GM23248 (cell line): ENCODE data around the gene ATXN7L3. TPM values are rescaled to one million over a fixed set of nuclear protein-coding genes. Genes with fewer than 3 reads are reported as not detected.

Experiments used
- DNase-seq: peaks from one replicate; pipeline ENCODE4 v3.0.0-alpha.2; 2015
- H2AFZ ChIP-seq: fragments of 200-600 bp; sonication (generic); 2 replicates; pipeline ENCODE4 v1.6.1; 2016; ENCODE audit warnings: antibody characterized with exemption
- H3F3A ChIP-seq: fragments of 200-600 bp; sonication (generic); 2 replicates; pipeline ENCODE4 v1.6.1; 2016; ENCODE audit warnings: mild to moderate bottlenecking, antibody characterized with exemption, mixed run types; ENCODE audit not compliant: insufficient read depth
- H3K27ac ChIP-seq: fragments of 200-600 bp; sonication (generic); 2 replicates; pipeline ENCODE4 v1.5.1; 2016; ENCODE audit warnings: mild to moderate bottlenecking
- H3K27me3 ChIP-seq: fragments of 200-600 bp; sonication (generic); replicated peaks from 2 replicates; pipeline ENCODE4 v1.6.1; 2016; ENCODE audit warnings: mild to moderate bottlenecking; ENCODE audit not compliant: insufficient read depth
- H3K36me3 ChIP-seq: fragments of 200-600 bp; sonication (generic); 2 replicates; pipeline ENCODE4 v1.6.1; 2016; ENCODE audit warnings: low read depth, mild to moderate bottlenecking
- H3K4me1 ChIP-seq: fragments of 200-600 bp; sonication (generic); 2 replicates; pipeline ENCODE4 v1.6.1; 2016; ENCODE audit warnings: mild to moderate bottlenecking; ENCODE audit not compliant: insufficient read depth
- H3K4me2 ChIP-seq: fragments of 200-600 bp; sonication (generic); one replicate; pipeline ENCODE4 v1.6.1; 2016; ENCODE audit warnings: mild to moderate bottlenecking; ENCODE audit not compliant: unreplicated experiment
- H3K4me3 ChIP-seq: fragments of 200-600 bp; sonication (generic); 2 replicates; pipeline ENCODE4 v1.5.1; 2016; ENCODE audit warnings: mild to moderate bottlenecking
- H3K79me2 ChIP-seq: fragments of 200-600 bp; sonication (generic); 2 replicates; pipeline ENCODE4 v1.6.1; 2016; ENCODE audit warnings: mild to moderate bottlenecking; ENCODE audit not compliant: insufficient read depth
- H3K9ac ChIP-seq: fragments of 200-600 bp; sonication (generic); 2 replicates; pipeline ENCODE4 v1.6.1; 2016; ENCODE audit warnings: mild to moderate bottlenecking
- H3K9me2 ChIP-seq: fragments of 200-600 bp; sonication (generic); 2 replicates; pipeline ENCODE4 v1.6.1; 2016; ENCODE audit warnings: mixed run types, mild to moderate bottlenecking, moderate library complexity; ENCODE audit not compliant: insufficient read depth
- H3K9me3 ChIP-seq: fragments of 200-600 bp; sonication (generic); one replicate; pipeline ENCODE4 v1.6.1; 2017; ENCODE audit warnings: low read depth
- H4K20me1 ChIP-seq: fragments of 200-600 bp; sonication (generic); 2 replicates; pipeline ENCODE4 v1.6.0; 2016; ENCODE audit not compliant: insufficient read depth
- EZH2 ChIP-seq: fragments of 200-600 bp; sonication (generic); IDR thresholded peaks from 2 replicates; pipeline ENCODE4 v1.6.1; 2018; ENCODE audit warnings: antibody characterized with exemption, mild to moderate bottlenecking; ENCODE audit not compliant: insufficient read depth, poor library complexity, severe bottlenecking
- EZH2phosphoT487 ChIP-seq: fragments of 200-600 bp; sonication (generic); IDR thresholded peaks from 2 replicates; pipeline ENCODE4 v1.6.1; 2018; ENCODE audit warnings: antibody characterized with exemption, moderate library complexity, mild to moderate bottlenecking, low read depth; ENCODE audit not compliant: insufficient read depth
- WGBS, 2 experiments: methylation state at CpG; one replicate each; pipeline ENCODE4 v1.1.6; 2015 to 2017; ENCODE audit warnings: low lambda C conversion rate in 2 of 2, low coverage in 1 of 2; ENCODE audit errors: missing lambda C conversion rate in 2 of 2; 5-methylcytosine and 5-hydroxymethylcytosine counted together
- in situ Hi-C: fragments of 300-500 bp; cut with MboI; formaldehyde crosslinking; loops from 2 replicates; pipeline ENCODE4 v1.15.0; 2020
- polyA plus RNA-seq: library from polyadenylated mRNA; unstranded; fragments of >200 nt; fragmentation: Nextera tagmentation; extraction: Ambion mirVana; gene quantifications from 2 replicates; pipeline ENCODE4 v1.2.1, GENCODE V29; 2016
- total RNA-seq: library from RNA; depleted of rRNA; stranded (reverse); fragments of >200 nt; shearing (Covaris generic); gene quantifications from 2 replicates; pipeline ENCODE4 v1.2.3, GENCODE V29; 2014

Gene ATXN7L3
- total and polyA plus RNA-seq, 2 experiments from 2014 or later, result 9.8 to 60.4 TPM

DNA sequence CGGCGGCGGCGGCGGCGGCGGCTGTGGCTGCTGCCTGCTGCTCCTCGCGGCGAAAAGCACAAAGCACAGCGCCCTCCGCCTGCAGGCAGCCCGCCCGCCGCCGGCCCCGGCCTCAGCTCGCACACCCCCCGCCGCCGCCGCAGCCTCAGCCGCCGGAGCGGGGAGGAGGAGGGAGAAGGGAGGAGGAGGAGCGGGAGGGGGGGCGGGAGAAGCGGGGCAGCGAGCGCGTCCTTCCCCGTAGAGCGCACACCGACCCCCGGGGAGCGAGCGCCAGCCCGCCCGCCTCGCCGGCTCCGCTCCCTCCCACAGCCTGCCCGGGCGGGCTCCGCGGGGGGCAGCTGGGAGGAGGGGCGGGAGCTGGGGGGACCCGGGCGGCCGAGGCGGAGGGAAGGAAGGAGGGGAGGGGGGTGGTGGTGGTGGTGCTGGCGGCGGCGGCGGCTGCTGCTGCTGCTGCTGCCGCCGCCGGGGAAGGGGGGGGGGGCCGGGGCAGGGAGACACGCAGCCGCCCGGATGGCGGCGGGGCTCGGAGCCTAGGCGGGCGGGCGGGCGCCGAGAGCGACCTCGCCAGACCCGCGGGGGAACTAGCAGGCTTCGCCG lies 20.0 kb upstream of the ATXN7L3 start, which contains the start of gene UBTF:
TSS of gene UBTF (minus strand) at position 60 of the 597 bp plus-strand sequence. CDS start 1,446 bp downstream, outside the sequence.
- peak within 1 kb of the TSS; percentile 85 for H3K27ac ChIP-seq
- WGBS, 2 experiments, result 1% methylated on average over 58 of the region's 76 CpGs; no CpG with 5 or more reads in 1 of the 2 experiments

DNA sequence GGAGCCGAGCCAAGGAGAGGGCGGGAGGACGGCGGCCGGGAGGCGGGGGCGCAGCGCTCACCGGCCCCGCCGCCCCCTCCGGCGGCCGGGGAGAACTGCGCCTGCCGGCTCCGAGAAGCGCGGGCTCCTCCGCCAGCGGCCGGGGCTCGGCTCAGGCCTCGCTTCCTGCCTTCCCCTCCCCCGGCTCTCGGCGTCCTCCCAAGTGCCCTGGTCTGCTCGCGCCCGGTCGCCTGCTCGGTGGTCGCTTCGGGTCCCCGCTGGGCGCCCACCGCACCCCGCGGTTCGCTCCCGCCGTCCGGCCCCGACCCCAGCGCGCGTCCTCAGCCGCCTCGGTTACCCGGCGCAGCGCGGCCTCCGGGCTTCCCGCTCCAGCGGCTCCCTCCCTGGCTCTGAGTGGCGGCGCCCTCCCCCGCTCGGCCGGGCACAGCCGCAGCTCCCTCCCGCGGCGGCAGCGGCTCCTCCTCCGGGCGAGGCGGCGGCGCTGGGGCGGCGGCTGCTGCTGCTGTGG lies 19.5 kb upstream of the ATXN7L3 start:
- in situ Hi-C loops, result loop anchor here (25.0 kb wide), 2 partner anchors 318 to 418 kb away; no protein-coding TSS in a partner anchor
- peaks cover 42% of the 10 kb centered on the region for H3K79me2 ChIP-seq
- H3K4me3 ChIP-seq, result peak overlapping the region; percentile 85
- H3F3A ChIP-seq, result peaks cover 17% of the 10 kb centered on the region
- no peaks in the 10 kb centered on the region for H3K27me3 ChIP-seq
- peak overlapping the region; percentile 85 for H3K27ac ChIP-seq
- H3K36me3 ChIP-seq, result peaks cover 21% of the 10 kb centered on the region
- WGBS, 2 experiments, result 0 to 1% methylated on average over 9 to 56 of the region's 73 CpGs
- no peak for TF ChIP-seq EZH2phosphoT487
- no peak for TF ChIP-seq EZH2
- H4K20me1 ChIP-seq, result no peaks in the 10 kb centered on the region
- H3K9ac ChIP-seq, result peak overlapping the region; percentile 98
- peak; percentile 89 for DNase-seq
- no peaks in the 10 kb centered on the region for H3K9me3 ChIP-seq
- H3K9me2 ChIP-seq, result no peaks in the 10 kb centered on the region
- H2AFZ ChIP-seq, result no peak overlapping the region
- H3K4me1 ChIP-seq, result peaks cover 27% of the 10 kb centered on the region
- H3K4me2 ChIP-seq, result peak overlapping the region; percentile 43

More for the DNA sequence above, 20.0 kb upstream of the ATXN7L3 start, which contains the start of gene UBTF:
- peaks cover 18% of the 10 kb centered on the region for H3K36me3 ChIP-seq
- peaks cover 27% of the 10 kb centered on the region for H3K4me1 ChIP-seq
- in situ Hi-C loops, result loop anchor here (5.0 to 25.0 kb wide), 3 partner anchors 108 to 418 kb away; no protein-coding TSS in a partner anchor
- peak within 1 kb of the TSS; percentile 37; the same call in 1 of the 2 replicates for H2AFZ ChIP-seq
- H3K4me2 ChIP-seq, result peak within 1 kb of the TSS; percentile 85
- no peaks in the 10 kb centered on the region for H4K20me1 ChIP-seq
- H3K4me3 ChIP-seq, result peak within 1 kb of the TSS; percentile 85
- H3F3A ChIP-seq, result peaks cover 16% of the 10 kb centered on the region
- peaks cover 42% of the 10 kb centered on the region for H3K79me2 ChIP-seq
- peak within 1 kb of the TSS; percentile 98 for H3K9ac ChIP-seq
- no peaks in the 10 kb centered on the region for H3K9me3 ChIP-seq
- TF ChIP-seq EZH2phosphoT487 (no peak), EZH2 (no peak)
- no peaks in the 10 kb centered on the region for H3K27me3 ChIP-seq
- peak; percentile 77 for DNase-seq
- H3K9me2 ChIP-seq, result no peaks in the 10 kb centered on the region

DNA sequence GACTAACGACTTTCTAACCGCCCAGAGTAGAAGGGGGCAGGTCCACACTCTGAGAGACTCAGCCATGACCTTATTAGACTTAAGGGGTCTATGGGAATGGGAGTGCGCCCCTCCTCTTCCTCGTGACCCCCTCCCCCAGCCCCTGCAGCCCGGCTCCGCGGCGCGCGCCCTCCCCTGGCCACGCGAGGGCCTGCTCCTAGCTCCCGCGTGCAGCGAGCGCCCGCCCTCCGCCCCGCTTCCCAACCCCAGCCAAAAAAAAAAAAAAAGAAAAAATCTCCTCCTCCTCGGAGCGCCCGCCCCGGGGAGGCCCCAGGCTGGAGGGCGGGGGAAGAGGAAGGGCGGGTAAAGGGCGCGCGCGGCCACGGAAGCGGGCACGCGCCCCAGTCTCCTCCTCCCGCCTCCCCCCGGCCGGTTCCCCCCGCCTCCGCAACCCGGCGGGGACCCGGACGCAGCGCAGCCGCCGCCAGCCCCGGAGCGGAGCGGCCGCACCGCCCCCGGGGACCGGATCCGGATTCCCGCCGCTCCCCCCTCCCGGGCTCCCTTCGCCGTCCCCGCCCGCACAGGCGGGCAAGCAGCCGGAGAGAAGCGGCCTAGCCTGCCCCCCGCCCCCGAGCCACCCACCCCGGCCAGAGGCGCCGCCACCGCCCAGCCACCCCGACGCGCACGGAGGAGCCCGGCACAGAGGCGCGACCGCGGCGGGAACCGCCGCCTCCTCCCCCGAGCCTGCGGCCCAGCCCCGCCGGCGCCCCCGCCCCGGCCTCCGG lies 18.8 kb upstream of the ATXN7L3 start:
- H3K9me3 ChIP-seq, result no peaks in the 10 kb centered on the region
- DNase-seq, result peak; percentile 94
- no peak for TF ChIP-seq EZH2
- TF ChIP-seq EZH2phosphoT487, result no peak
- no peaks in the 10 kb centered on the region for H3K27me3 ChIP-seq
- peaks cover 42% of the 10 kb centered on the region for H3K79me2 ChIP-seq
- peak overlapping the region; percentile 98 for H3K9ac ChIP-seq
- in situ Hi-C loops, result loop anchor here (25.0 kb wide), 2 partner anchors 319 to 419 kb away; no protein-coding TSS in a partner anchor
- WGBS, 2 experiments, result 1 to 2% methylated on average over 6 to 49 of the region's 89 CpGs
- no peaks in the 10 kb centered on the region for H4K20me1 ChIP-seq
- no peaks in the 10 kb centered on the region for H3K9me2 ChIP-seq
- H3K27ac ChIP-seq, result peak overlapping the region; percentile 85
- peak overlapping the region; percentile 90 for H3K4me2 ChIP-seq
- peak overlapping the region; percentile 85 for H3K4me3 ChIP-seq
- peaks cover 22% of the 10 kb centered on the region for H3K4me1 ChIP-seq
- H3K36me3 ChIP-seq, result peaks cover 24% of the 10 kb centered on the region
- H2AFZ ChIP-seq, result no peak overlapping the region
- peaks cover 17% of the 10 kb centered on the region for H3F3A ChIP-seq

DNA sequence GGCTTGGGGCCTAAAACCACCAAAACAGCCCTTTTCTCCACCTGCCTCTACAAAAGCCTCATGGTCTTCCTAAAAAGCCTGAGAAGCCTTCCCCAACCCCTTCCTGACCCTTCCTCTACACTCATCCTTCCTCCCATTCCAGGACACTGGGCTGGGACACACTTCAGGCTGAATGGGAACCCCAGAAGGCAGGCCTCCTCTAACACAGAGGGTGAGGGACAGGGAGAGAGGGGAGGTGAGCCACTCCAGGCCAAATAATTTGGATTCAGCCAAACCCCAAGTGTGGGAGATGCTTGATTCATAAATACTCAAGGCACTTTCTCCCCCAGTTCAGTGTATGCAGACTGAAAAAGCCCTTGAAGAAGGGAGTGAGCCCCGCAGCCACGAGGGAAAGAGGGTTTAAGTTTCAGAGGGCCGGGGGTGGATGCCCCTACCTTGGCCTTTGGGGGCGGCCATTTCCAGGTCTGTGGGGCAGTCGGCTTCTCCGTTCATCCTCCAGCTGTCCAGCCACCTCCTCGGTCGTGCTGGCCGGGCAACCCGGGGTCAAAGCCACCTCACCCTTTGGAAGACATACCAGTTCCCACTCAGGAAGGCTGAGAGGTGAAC lies 18.2 kb upstream of the ATXN7L3 start:
- peak overlapping the region; percentile 90 for H3K4me2 ChIP-seq
- TF ChIP-seq EZH2 (no peak), EZH2phosphoT487 (no peak)
- peak overlapping the region; percentile 85 for H3K4me3 ChIP-seq
- H2AFZ ChIP-seq, result no peak overlapping the region
- H3K27me3 ChIP-seq, result no peaks in the 10 kb centered on the region
- peaks cover 14% of the 10 kb centered on the region for H3F3A ChIP-seq
- peak overlapping the region; percentile 85 for H3K27ac ChIP-seq
- DNase-seq, result no peak
- peaks cover 20% of the 10 kb centered on the region for H3K4me1 ChIP-seq
- no peaks in the 10 kb centered on the region for H3K9me2 ChIP-seq
- H3K36me3 ChIP-seq, result peaks cover 24% of the 10 kb centered on the region
- H3K79me2 ChIP-seq, result peaks cover 42% of the 10 kb centered on the region
- H4K20me1 ChIP-seq, result no peaks in the 10 kb centered on the region
- H3K9ac ChIP-seq, result peak overlapping the region; percentile 98
- no peaks in the 10 kb centered on the region for H3K9me3 ChIP-seq
- WGBS, 2 experiments, result 7% methylated on average over 10 of the region's 10 CpGs
- in situ Hi-C loops, result loop anchor here (25.0 kb wide), 2 partner anchors 319 to 419 kb away; no protein-coding TSS in a partner anchor
